C4-2B (cell line): Measurements from ENCODE around the gene SETDB2.

Experiments
- ZFX ChIP-seq: fragments of 450-650 bp; IDR thresholded peaks from 2 replicates; pipeline ENCODE4 v1.6.1; 2017
- TF ChIP-seq, protein P1 (sequence below): fragments of 450-650 bp; conservative IDR thresholded peaks from 2 replicates; pipeline ENCODE4 v1.5.1; 2017; ENCODE audit warnings: mild to moderate bottlenecking

DNA sequence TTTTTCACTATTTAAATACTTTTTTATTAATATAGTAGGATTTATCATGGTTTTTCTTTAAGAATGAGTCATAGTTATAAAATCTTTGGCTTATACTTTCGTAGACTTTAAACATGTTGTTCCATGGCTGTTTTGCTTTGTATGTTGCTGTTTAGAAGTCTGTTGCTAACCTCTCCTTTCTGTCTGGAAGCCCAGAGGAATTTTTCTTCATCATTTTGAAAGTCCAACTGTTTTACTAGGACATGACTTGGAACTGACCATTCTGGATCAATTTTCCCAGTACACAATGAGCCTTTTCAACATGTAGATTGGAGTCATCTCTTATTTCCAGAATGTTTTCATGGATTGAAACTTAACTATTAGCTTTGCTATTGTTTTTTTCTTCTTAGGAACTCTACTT is 8.1 kb upstream of the SETDB2 start:
- TF ChIP-seq, protein P1, sequence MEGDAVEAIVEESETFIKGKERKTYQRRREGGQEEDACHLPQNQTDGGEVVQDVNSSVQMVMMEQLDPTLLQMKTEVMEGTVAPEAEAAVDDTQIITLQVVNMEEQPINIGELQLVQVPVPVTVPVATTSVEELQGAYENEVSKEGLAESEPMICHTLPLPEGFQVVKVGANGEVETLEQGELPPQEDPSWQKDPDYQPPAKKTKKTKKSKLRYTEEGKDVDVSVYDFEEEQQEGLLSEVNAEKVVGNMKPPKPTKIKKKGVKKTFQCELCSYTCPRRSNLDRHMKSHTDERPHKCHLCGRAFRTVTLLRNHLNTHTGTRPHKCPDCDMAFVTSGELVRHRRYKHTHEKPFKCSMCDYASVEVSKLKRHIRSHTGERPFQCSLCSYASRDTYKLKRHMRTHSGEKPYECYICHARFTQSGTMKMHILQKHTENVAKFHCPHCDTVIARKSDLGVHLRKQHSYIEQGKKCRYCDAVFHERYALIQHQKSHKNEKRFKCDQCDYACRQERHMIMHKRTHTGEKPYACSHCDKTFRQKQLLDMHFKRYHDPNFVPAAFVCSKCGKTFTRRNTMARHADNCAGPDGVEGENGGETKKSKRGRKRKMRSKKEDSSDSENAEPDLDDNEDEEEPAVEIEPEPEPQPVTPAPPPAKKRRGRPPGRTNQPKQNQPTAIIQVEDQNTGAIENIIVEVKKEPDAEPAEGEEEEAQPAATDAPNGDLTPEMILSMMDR = no peak
- TF ChIP-seq ZFX = no peak
